ENCODE results near the gene PCNP.

Gene PCNP

DNA sequence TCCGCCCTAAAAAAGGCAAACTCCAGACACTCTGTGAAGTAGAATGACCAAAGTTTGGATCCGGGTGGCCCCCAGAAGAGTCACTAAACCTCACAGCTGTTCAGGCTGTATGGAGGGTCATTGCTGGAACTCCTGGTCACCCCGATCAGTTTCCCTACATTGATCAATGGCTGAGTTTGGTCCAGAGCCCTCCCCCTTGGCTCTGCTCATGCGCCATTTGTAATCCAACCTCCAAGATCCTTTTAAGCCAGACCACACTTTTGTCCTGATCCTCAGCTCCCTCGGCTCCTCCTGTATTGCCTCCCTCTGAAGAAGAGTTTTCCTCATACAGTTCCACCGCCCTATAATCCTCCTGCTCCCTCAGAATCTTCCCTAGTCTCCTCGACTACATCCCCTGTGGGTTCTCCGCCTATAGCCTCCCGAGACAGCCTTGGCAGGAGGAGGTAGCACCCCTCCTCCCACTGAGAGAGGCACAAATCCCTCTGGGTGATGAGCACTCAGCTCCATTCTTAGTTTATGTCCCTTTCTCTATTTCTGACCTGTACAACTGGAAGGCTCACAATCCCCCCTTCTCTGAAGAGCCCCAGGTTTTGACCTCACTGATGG, 60.7 kb downstream of the PCNP start:
- H3K4me2 ChIP-seq (ENCODE audit: low read length): no peak overlapping the region
- TF ChIP-seq EZH2phosphoT487 (IDR thresholded peaks at IDR 0.05; ENCODE audit: borderline replicate concordance, low read length): no peak
- TF ChIP-seq, protein P1, sequence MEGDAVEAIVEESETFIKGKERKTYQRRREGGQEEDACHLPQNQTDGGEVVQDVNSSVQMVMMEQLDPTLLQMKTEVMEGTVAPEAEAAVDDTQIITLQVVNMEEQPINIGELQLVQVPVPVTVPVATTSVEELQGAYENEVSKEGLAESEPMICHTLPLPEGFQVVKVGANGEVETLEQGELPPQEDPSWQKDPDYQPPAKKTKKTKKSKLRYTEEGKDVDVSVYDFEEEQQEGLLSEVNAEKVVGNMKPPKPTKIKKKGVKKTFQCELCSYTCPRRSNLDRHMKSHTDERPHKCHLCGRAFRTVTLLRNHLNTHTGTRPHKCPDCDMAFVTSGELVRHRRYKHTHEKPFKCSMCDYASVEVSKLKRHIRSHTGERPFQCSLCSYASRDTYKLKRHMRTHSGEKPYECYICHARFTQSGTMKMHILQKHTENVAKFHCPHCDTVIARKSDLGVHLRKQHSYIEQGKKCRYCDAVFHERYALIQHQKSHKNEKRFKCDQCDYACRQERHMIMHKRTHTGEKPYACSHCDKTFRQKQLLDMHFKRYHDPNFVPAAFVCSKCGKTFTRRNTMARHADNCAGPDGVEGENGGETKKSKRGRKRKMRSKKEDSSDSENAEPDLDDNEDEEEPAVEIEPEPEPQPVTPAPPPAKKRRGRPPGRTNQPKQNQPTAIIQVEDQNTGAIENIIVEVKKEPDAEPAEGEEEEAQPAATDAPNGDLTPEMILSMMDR (IDR thresholded peaks at IDR 0.05; ENCODE audit: low read depth, low read length, poor library complexity, severe bottlenecking): no peak

DNA sequence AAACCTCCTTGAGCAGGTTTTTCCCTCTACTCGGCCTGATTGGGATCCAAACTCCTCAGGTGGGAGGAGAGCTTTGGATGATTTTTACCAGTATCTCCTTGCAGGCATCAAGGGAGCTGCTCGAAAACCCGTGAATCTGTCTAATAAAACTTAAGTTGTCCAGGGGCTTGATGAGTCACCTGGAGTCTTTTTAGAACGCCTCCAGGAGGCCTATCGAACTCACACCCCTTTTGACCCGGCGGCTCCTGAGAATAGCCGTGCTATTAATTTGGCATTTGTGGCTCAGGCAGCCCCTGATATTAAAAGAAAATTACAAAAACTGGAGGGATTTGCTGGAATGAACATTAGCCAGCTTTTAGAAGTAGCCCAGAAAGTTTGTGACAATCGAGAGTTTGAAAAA, 61.4 kb downstream of the PCNP start:
- Histone ChIP-seq H3K36me3 (ENCODE audit: control insufficient read depth, low read length) (no peaks in the 10 kb centered on the region), H3K79me2 (ENCODE audit: control insufficient read depth, low read length) (no peaks in the 10 kb centered on the region), H4K20me1 (ENCODE audit: control insufficient read depth, insufficient read depth, low read depth, low read length) (no peaks in the 10 kb centered on the region), H3K9me2 (replicated peaks; ENCODE audit: control insufficient read depth, low read length) (no peaks in the 10 kb centered on the region), H3F3A (ENCODE audit: control insufficient read depth, insufficient read depth) (no peaks in the 10 kb centered on the region), H3K27me3 (ENCODE audit: control insufficient read depth, low read length) (no peaks in the 10 kb centered on the region), H3K4me1 (ENCODE audit: control insufficient read depth, low read length) (peaks cover 4% of the 10 kb centered on the region), H3K4me3 (ENCODE audit: low read length) (no peak overlapping the region), H3K9me3 (ENCODE audit: control insufficient read depth, insufficient read depth, low read length) (no peaks in the 10 kb centered on the region), H3K27ac (ENCODE audit: low read depth, low read length) (no peak overlapping the region), H3K4me2 (ENCODE audit: low read length) (no peak overlapping the region)
- no peak for TF ChIP-seq EZH2phosphoT487 (IDR thresholded peaks at IDR 0.05; ENCODE audit: borderline replicate concordance, low read length)
- TF ChIP-seq, protein P1 (IDR thresholded peaks at IDR 0.05; ENCODE audit: low read depth, low read length, poor library complexity, severe bottlenecking): no peak

More for the DNA sequence above, 60.7 kb downstream of the PCNP start:
- peaks cover 4% of the 10 kb centered on the region for H3K4me1 ChIP-seq (ENCODE audit: control insufficient read depth, low read length)
- H4K20me1 ChIP-seq (ENCODE audit: control insufficient read depth, insufficient read depth, low read depth, low read length): no peaks in the 10 kb centered on the region
- H3K4me3 ChIP-seq (ENCODE audit: low read length): no peak overlapping the region
- H3K9me3 ChIP-seq (ENCODE audit: control insufficient read depth, insufficient read depth, low read length): no peaks in the 10 kb centered on the region
- H3K36me3 ChIP-seq (ENCODE audit: control insufficient read depth, low read length): no peaks in the 10 kb centered on the region
- no peaks in the 10 kb centered on the region for H3K9me2 ChIP-seq (replicated peaks; ENCODE audit: control insufficient read depth, low read length)
- no peaks in the 10 kb centered on the region for H3K79me2 ChIP-seq (ENCODE audit: control insufficient read depth, low read length)
- H3K27me3 ChIP-seq (ENCODE audit: control insufficient read depth, low read length): no peaks in the 10 kb centered on the region
- H3F3A ChIP-seq (ENCODE audit: control insufficient read depth, insufficient read depth): no peaks in the 10 kb centered on the region
- H3K27ac ChIP-seq (ENCODE audit: low read depth, low read length): no peak overlapping the region

DNA sequence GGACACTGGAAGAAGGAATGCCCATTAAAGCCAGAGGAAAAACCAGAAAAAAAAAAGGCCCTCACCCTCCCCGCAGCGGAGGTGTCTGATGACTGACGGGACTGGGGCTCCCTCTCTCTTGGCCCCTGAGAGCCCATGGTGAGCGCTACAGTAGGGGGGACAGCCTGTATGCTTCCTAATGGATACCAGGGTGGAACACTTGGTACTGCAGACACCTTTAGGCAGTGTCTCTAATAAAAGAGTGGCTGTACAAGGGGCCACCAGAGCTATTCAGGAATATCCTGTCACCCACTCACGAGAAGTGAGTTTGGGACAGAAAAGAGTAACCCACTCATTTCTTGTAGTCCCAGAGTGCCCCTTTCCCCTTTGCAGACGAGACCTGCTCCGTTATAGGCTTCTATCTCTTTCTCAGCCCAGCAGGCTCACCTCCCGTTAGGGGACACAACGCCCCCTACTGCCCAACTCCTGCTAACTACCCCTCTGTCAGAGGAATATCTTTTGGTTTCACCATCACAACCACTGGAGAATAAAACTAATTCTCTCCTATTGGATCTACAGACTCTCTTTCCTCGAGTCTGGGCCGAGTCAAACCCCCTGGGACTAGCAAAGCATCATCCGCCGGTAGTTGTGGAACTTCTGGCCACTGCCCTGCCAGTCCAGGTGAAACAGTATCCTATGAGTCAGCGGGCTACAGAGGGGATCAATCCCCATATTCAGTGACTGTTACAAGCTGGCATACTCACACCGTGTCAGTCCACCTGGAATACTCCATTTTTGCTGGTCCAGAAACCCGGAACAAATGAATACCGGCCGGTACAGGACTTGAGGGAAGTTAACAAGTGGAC, 62.2 kb downstream of the PCNP start:
- Histone ChIP-seq H3K27me3 (ENCODE audit: control insufficient read depth, low read length) (no peaks in the 10 kb centered on the region), H3K79me2 (ENCODE audit: control insufficient read depth, low read length) (no peaks in the 10 kb centered on the region), H3K4me1 (ENCODE audit: control insufficient read depth, low read length) (peaks cover 4% of the 10 kb centered on the region), H4K20me1 (ENCODE audit: control insufficient read depth, insufficient read depth, low read depth, low read length) (no peaks in the 10 kb centered on the region), H3K36me3 (ENCODE audit: control insufficient read depth, low read length) (no peaks in the 10 kb centered on the region), H3F3A (ENCODE audit: control insufficient read depth, insufficient read depth) (no peaks in the 10 kb centered on the region), H3K4me3 (ENCODE audit: low read length) (no peak overlapping the region), H3K4me2 (ENCODE audit: low read length) (peak overlapping the region; percentile 19; the same call in 1 of the 2 replicates), H3K9me2 (replicated peaks; ENCODE audit: control insufficient read depth, low read length) (no peaks in the 10 kb centered on the region), H3K27ac (ENCODE audit: low read depth, low read length) (no peak overlapping the region), H3K9me3 (ENCODE audit: control insufficient read depth, insufficient read depth, low read length) (no peaks in the 10 kb centered on the region)
- TF ChIP-seq, protein P1 (IDR thresholded peaks at IDR 0.05; ENCODE audit: low read depth, low read length, poor library complexity, severe bottlenecking): peak; percentile 87
- no peak for TF ChIP-seq EZH2phosphoT487 (IDR thresholded peaks at IDR 0.05; ENCODE audit: borderline replicate concordance, low read length)

Measured in DOHH2 (cell line).